Measurements from ENCODE around the gene NSUN6.
"Not testable (repeated sequence)": the region's sequence is repeated elsewhere in the genome, so short reads cannot be mapped to it uniquely, and the experiment has no call there.

NSUN6 gene

GRCh38 chr10:18659125-18659818, 7.9 kb upstream of the NSUN6 start, which contains the start of gene ARL5B:
ARL5B (plus strand) TSS chr10:18659431; CDS start chr10:18659638, 207 bp downstream.
- DNase-seq, result peak; percentile 99

GRCh38 chr10:18658271-18659124, 7.1 kb upstream of the NSUN6 start:
- DNase-seq, result no peak

- no peak for DNase-seq
These were observed 5.3 kb upstream of the NSUN6 start for GRCh38 chr10:18656724-18657123.

GRCh38 chr10:18653112-18653511, 1.7 kb upstream of the NSUN6 start:
- DNase-seq, result no peak

- DNase-seq, result no peak
These were observed 886 bp downstream of the NSUN6 start for GRCh38 chr10:18650404-18650997.

GRCh38 chr10:18649364-18649959, 1.9 kb downstream of the NSUN6 start:
- DNase-seq, result no peak

GRCh38 chr10:18647945-18648344, 3.4 kb downstream of the NSUN6 start:
- no peak for DNase-seq

- DNase-seq, result no peak
These were observed 4.2 kb downstream of the NSUN6 start for GRCh38 chr10:18647151-18647550.

GRCh38 chr10:18639719-18640118, 11.7 kb downstream of the NSUN6 start:
- DNase-seq, result not testable (repeated sequence)

- DNase-seq, result not testable (repeated sequence)
These were observed 14.0 kb downstream of the NSUN6 start for GRCh38 chr10:18637400-18637799.

GRCh38 chr10:18635995-18636394, 15.4 kb downstream of the NSUN6 start:
- DNase-seq, result no peak

GRCh38 chr10:18632500-18632899, 18.9 kb downstream of the NSUN6 start:
- not testable (repeated sequence) for DNase-seq

- DNase-seq, result not testable (repeated sequence)
These were observed 23.9 kb downstream of the NSUN6 start for GRCh38 chr10:18627452-18628018.

GRCh38 chr10:18625886-18626285, 25.5 kb downstream of the NSUN6 start:
- no peak for DNase-seq

- DNase-seq, result not testable (repeated sequence)
These were observed 27.7 kb downstream of the NSUN6 start for GRCh38 chr10:18623671-18624070.

- DNase-seq, result no peak
These were observed 30.5 kb downstream of the NSUN6 start for GRCh38 chr10:18620856-18621255.

- no peak for DNase-seq
These were observed 32.4 kb downstream of the NSUN6 start for GRCh38 chr10:18619016-18619415.

- no peak for DNase-seq
These were observed 35.0 kb downstream of the NSUN6 start for GRCh38 chr10:18616337-18616736.

GRCh38 chr10:18615618-18616017, 35.8 kb downstream of the NSUN6 start:
- DNase-seq, result no peak

GRCh38 chr10:18611168-18611567, 40.2 kb downstream of the NSUN6 start:
- no peak for DNase-seq

- DNase-seq, result peak; percentile 18
These were observed 40.9 kb downstream of the NSUN6 start for GRCh38 chr10:18610517-18610916.

- no peak for DNase-seq
These were observed 42.8 kb downstream of the NSUN6 start for GRCh38 chr10:18608596-18608995.
